Aorta (tissue), 5 donors: Measurements from ENCODE around the gene USP5. TPM values are rescaled to one million over a fixed set of nuclear protein-coding genes. Genes with fewer than 3 reads are reported as not detected.

ENCODE experiments used
- ATAC-seq: fragments of 200-7000 bp; cut with Tn5 transposase; one replicate; pipeline ENCODE4 v1.9.1; 2022; ENCODE audit warnings: moderate library complexity; ENCODE audit not compliant: low FRiP score
- DNase-seq, 2 donors: peaks; one replicate each; pipeline ENCODE4 v3.0.0-alpha.2; 2020
- H3K27ac ChIP-seq, 2 donors: one replicate each; pipeline ENCODE4 v1.5.1; 2013; ENCODE audit warnings: low read length in 2 of 2, mild to moderate bottlenecking in 2 of 2, moderate library complexity in 2 of 2, control low read depth in 1 of 2, inconsistent platforms in 1 of 2, low read depth in 1 of 2
- H3K27me3 ChIP-seq, 2 donors: one replicate each; pipeline ENCODE4 v1.6.1; 2013; ENCODE audit warnings: control low read depth in 1 of 2, low read length in 1 of 2, mild to moderate bottlenecking in 1 of 2, moderate library complexity in 1 of 2; ENCODE audit not compliant: insufficient read depth in 2 of 2, control insufficient read depth in 1 of 2
- H3K36me3 ChIP-seq, 2 donors: one replicate each; pipeline ENCODE4 v1.6.1; 2013; ENCODE audit warnings: control low read depth in 1 of 2, low read length in 1 of 2, mild to moderate bottlenecking in 1 of 2; ENCODE audit not compliant: insufficient read depth in 2 of 2, control insufficient read depth in 1 of 2
- H3K4me1 ChIP-seq, 2 donors: one replicate each; pipeline ENCODE4 v1.6.1; 2013; ENCODE audit warnings: low read length in 2 of 2, control low read depth in 1 of 2, mild to moderate bottlenecking in 1 of 2, moderate library complexity in 1 of 2; ENCODE audit not compliant: insufficient read depth in 2 of 2, control insufficient read depth in 1 of 2
- H3K4me3 ChIP-seq, 2 donors: one replicate each; pipeline ENCODE4 v1.5.1; 2013; ENCODE audit warnings: low read length in 2 of 2, control low read depth in 1 of 2, mild to moderate bottlenecking in 1 of 2
- H3K9me3 ChIP-seq: one replicate; pipeline ENCODE4 v1.6.1; 2013; ENCODE audit warnings: mild to moderate bottlenecking, low read length; ENCODE audit not compliant: control insufficient read depth
- WGBS, 2 donors: extraction: QIAGEN DNeasy Blood & Tissue Kit; methylation state at CpG; one replicate each; pipeline ENCODE4 v1.1.7; 2013; 5-methylcytosine and 5-hydroxymethylcytosine counted together
- intact Hi-C, 2 donors: fragments of 100-400 bp; cut with DNase I; formaldehyde crosslinking; loops; one replicate each; pipeline versions ENCODE4 v1.14.2 to v1.15.0; 2022
- polyA plus RNA-seq, 2 donors: library from polyadenylated mRNA; stranded (reverse); fragments of 200-250 nt; gene quantifications; one replicate each; pipeline ENCODE4 v1.2.3, GENCODE V29; 2013
- total RNA-seq, 2 donors: library from RNA; stranded (reverse); fragmentation: NEBNext Ultra II Directional; extraction: Animal tissue kit (Norgen Biotek cat#: 25700); gene quantifications; one replicate each; pipeline ENCODE4 v1.2.1, GENCODE V29; 2021
- donor health status: healthy with polysubstance abuse.
- donor health status: Bipolar disorder and iron deficiency.
- donor health status: DM: no; HTN: no; CAD: no.
- donor health status: DM: no; HTN: no; CAD: no.
- donor health status: DM: yes; HTN: yes; CAD: no.

The USP5 gene
- total and polyA plus RNA-seq, 4 donors = 26.7 to 64.6 (median 53.2) TPM

DNA sequence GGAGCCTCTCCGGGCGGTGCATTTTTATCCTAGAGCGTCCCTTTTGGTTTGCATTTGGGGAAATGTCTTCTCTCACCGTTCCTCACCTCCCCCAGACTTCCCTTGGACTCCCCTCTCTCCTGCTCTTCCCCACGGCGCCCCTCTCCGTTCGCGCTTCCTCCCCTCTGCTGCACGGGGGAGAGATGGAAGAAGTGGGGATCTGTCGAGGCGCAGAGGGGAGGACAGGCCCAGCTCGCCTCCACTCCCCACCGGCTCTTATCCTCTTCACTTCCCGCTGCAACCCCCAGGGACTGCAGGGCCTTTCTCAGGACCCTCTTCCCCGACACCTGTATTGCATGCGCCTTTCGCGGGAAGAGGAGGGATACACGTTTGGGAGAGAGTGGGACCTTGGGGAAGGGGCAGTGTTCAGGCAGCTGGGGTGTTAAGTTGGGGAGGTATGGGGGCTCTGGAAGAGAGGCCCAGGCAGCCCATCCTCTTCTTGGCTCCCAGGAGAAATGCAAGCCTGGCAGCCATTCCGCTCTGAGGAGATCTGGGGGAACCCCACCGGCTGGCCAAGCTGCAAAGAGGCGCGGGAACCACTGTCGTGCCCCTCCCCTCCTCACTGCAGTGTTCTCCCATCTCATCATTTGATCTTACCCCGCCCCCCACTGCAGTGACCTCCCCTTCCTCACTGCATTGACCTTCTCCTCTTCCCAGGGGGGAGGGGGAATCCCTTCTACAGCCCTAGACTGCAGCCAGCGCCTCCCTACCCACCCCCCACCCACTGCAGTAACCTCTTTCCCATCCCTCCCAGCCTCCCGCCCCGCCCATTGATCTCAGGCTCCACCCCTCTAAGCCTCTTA, 63.2 kb downstream of the USP5 start:
- intact Hi-C loops = loop anchor here in 1 of 2 donors (2.0 kb wide), 1 partner anchor 42 kb away; the partner anchor contains the start of gene SPSB2
- DNase-seq (peak; percentile 43 to 76), ATAC-seq (no peak)
- 32 to 34% methylated on average over 28 to 29 of the region's 29 CpGs for WGBS, 2 donors
- Histone ChIP-seq H3K4me3 (peak overlapping the region; percentile 61 to 89), H3K27ac (peak overlapping the region in 1 of 2 donors; percentile 46), H3K4me1 (no peaks in the 10 kb centered on the region), H3K36me3 (no peaks in the 10 kb centered on the region), H3K9me3 (no peaks in the 10 kb centered on the region), H3K27me3 (no peaks in the 10 kb centered on the region)

DNA sequence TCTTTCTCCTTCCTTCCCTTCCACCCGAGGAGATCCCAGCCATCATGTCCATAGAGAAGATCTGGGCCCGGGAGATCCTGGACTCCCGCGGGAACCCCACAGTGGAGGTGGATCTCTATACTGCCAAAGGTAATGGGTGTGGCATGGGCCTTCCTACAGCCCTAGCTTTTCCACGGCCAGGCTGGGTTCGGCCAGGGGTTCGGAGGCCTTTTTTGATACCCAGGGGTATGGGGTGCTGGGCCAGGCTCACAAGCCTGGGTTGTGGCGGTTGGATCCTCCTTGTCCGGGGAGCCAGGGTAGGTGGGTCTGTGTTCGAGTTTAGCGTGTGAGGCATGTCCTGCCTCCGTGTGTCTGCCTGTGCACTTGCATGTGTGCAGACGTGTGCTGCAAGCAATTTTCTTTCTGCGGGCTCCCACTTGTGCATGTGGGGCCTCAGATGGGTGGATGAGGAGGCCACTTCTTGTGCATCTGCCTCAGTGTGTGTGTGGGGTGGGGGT, 63.9 kb downstream of the USP5 start:
- H3K27ac ChIP-seq = no peak overlapping the region
- H3K27me3 ChIP-seq = no peaks in the 10 kb centered on the region
- 81 to 82% methylated on average over 14 of the region's 14 CpGs for WGBS, 2 donors
- no peaks in the 10 kb centered on the region for H3K9me3 ChIP-seq
- no peaks in the 10 kb centered on the region for H3K4me1 ChIP-seq
- no peak for ATAC-seq
- no peaks in the 10 kb centered on the region for H3K36me3 ChIP-seq
- intact Hi-C loops = loop anchor here in 1 of 2 donors (2.0 kb wide), 1 partner anchor 43 kb away; the partner anchor contains the start of gene SPSB2
- H3K4me3 ChIP-seq = no peak overlapping the region
- DNase-seq = peak; percentile 61 to 73

Other genes starting within 250 kb of the USP5 start
- gene CHD4, start 244.8 kb upstream of the USP5 start, total RNA-seq = 100 to 1,000 TPM; 174 to 195 TPM
- 100 to 1,000 TPM in 1 of 2 donors, 10 to 100 TPM in 1; 73.1 to 110 TPM for gene CHD4, start 244.8 kb upstream of the USP5 start, polyA plus RNA-seq
- gene LPAR5, start 216.2 kb upstream of the USP5 start, total RNA-seq = 1 to 10 TPM; 2.5 to 3.7 TPM
- under 1 TPM; 0.51 to 0.88 TPM for gene LPAR5, start 216.2 kb upstream of the USP5 start, polyA plus RNA-seq
- 1 to 10 TPM; 1.8 to 5.2 TPM for gene ACRBP, start 204.7 kb upstream of the USP5 start, total RNA-seq
- gene ACRBP, start 204.7 kb upstream of the USP5 start, polyA plus RNA-seq = under 1 TPM in 1 of 2 donors, not detected in 1; 0.25 TPM
- gene ING4, start 189.0 kb upstream of the USP5 start, total RNA-seq = 10 to 100 TPM; 19.7 to 43.3 TPM
- gene ING4, start 189.0 kb upstream of the USP5 start, polyA plus RNA-seq = 10 to 100 TPM; 45.3 to 63.7 TPM
- gene ZNF384, start 162.8 kb upstream of the USP5 start, total RNA-seq = 10 to 100 TPM; 54.4 to 66.7 TPM
- 10 to 100 TPM; 23.2 to 49.3 TPM for gene ZNF384, start 162.8 kb upstream of the USP5 start, polyA plus RNA-seq
- gene PIANP, start 151.3 kb upstream of the USP5 start, total RNA-seq = 10 to 100 TPM in 1 of 2 donors, 1 to 10 TPM in 1; 1.2 to 10.7 TPM
- 1 to 10 TPM; 4.3 to 7.5 TPM for gene PIANP, start 151.3 kb upstream of the USP5 start, polyA plus RNA-seq
- gene COPS7A, start 128.1 kb upstream of the USP5 start, total RNA-seq = 10 to 100 TPM; 47.0 to 50.1 TPM
- 10 to 100 TPM; 43.8 to 70.5 TPM for gene COPS7A, start 128.1 kb upstream of the USP5 start, polyA plus RNA-seq
- gene MLF2, start 99.0 kb upstream of the USP5 start, total RNA-seq = 100 to 1,000 TPM; 110 to 144 TPM
- 100 to 1,000 TPM; 134 to 141 TPM for gene MLF2, start 99.0 kb upstream of the USP5 start, polyA plus RNA-seq
- 100 to 1,000 TPM; 358 to 396 TPM for gene PTMS, start 85.8 kb upstream of the USP5 start, total RNA-seq
- 100 to 1,000 TPM; 549 to 584 TPM for gene PTMS, start 85.8 kb upstream of the USP5 start, polyA plus RNA-seq
- gene LAG3, start 79.6 kb upstream of the USP5 start, total RNA-seq = 1 to 10 TPM; 1.2 to 1.8 TPM
- 1 to 10 TPM in 1 of 2 donors, under 1 TPM in 1; 0.25 to 2.4 TPM for gene LAG3, start 79.6 kb upstream of the USP5 start, polyA plus RNA-seq
- gene CD4, start 62.6 kb upstream of the USP5 start, total RNA-seq = 10 to 100 TPM; 20.1 to 40.6 TPM
- 10 to 100 TPM in 1 of 2 donors, 1 to 10 TPM in 1; 2.1 to 14.3 TPM for gene CD4, start 62.6 kb upstream of the USP5 start, polyA plus RNA-seq
- 10 to 100 TPM in 1 of 2 donors, 1 to 10 TPM in 1; 4.4 to 16.6 TPM for gene GPR162, start 30.3 kb upstream of the USP5 start, total RNA-seq
- 10 to 100 TPM in 1 of 2 donors, 1 to 10 TPM in 1; 6.0 to 17.2 TPM for gene GPR162, start 30.3 kb upstream of the USP5 start, polyA plus RNA-seq
- gene P3H3, start 23.7 kb upstream of the USP5 start, total RNA-seq = 10 to 100 TPM; 43.5 to 66.3 TPM
- gene P3H3, start 23.7 kb upstream of the USP5 start, polyA plus RNA-seq = 10 to 100 TPM; 23.4 to 93.3 TPM
- gene GNB3, start 11.2 kb upstream of the USP5 start, total RNA-seq = 10 to 100 TPM in 1 of 2 donors, 1 to 10 TPM in 1; 8.2 to 13.7 TPM
- 10 to 100 TPM in 1 of 2 donors, 1 to 10 TPM in 1; 6.0 to 32.9 TPM for gene GNB3, start 11.2 kb upstream of the USP5 start, polyA plus RNA-seq
- gene CDCA3, start 864 bp upstream of the USP5 start, total RNA-seq = 1 to 10 TPM in 1 of 2 donors, under 1 TPM in 1; 0.42 to 2.1 TPM
- 10 to 100 TPM in 1 of 2 donors, 1 to 10 TPM in 1; 3.6 to 12.6 TPM for gene CDCA3, start 864 bp upstream of the USP5 start, polyA plus RNA-seq
- gene TPI1, start 15.4 kb downstream of the USP5 start, total RNA-seq = 100 to 1,000 TPM; 317 TPM
- 100 to 1,000 TPM; 310 to 314 TPM for gene TPI1, start 15.4 kb downstream of the USP5 start, polyA plus RNA-seq
- 10 to 100 TPM in 1 of 2 donors, 1 to 10 TPM in 1; 4.2 to 10.2 TPM for gene SPSB2, start 21.2 kb downstream of the USP5 start, total RNA-seq
- gene SPSB2, start 21.2 kb downstream of the USP5 start, polyA plus RNA-seq = 10 to 100 TPM; 11.1 to 14.3 TPM
- 10 to 100 TPM in 1 of 2 donors, 1 to 10 TPM in 1; 5.3 to 11.2 TPM for gene LRRC23, start 52.7 kb downstream of the USP5 start, total RNA-seq
- 10 to 100 TPM; 16.8 to 20.8 TPM for gene LRRC23, start 52.7 kb downstream of the USP5 start, polyA plus RNA-seq
- 10 to 100 TPM; 59.0 to 79.5 TPM for gene ENO2, start 62.4 kb downstream of the USP5 start, total RNA-seq
- 100 to 1,000 TPM in 1 of 2 donors, 10 to 100 TPM in 1; 14.7 to 116 TPM for gene ENO2, start 62.4 kb downstream of the USP5 start, polyA plus RNA-seq
- gene ATN1, start 75.8 kb downstream of the USP5 start, total RNA-seq = 100 to 1,000 TPM; 138 to 146 TPM
- 100 to 1,000 TPM in 1 of 2 donors, 10 to 100 TPM in 1; 22.7 to 149 TPM for gene ATN1, start 75.8 kb downstream of the USP5 start, polyA plus RNA-seq
- gene RNU7-1, start 91.7 kb downstream of the USP5 start, total RNA-seq = not detected
- not detected for gene RNU7-1, start 91.7 kb downstream of the USP5 start, polyA plus RNA-seq
- 100 to 1,000 TPM; 197 to 233 TPM for gene C12orf57, start 91.9 kb downstream of the USP5 start, total RNA-seq
- gene C12orf57, start 91.9 kb downstream of the USP5 start, polyA plus RNA-seq = 1,000 to 10,000 TPM in 1 of 2 donors, 100 to 1,000 TPM in 1; 849 to 1,017 TPM
- 10 to 100 TPM; 29.8 to 42.3 TPM for gene PTPN6, start 99.2 kb downstream of the USP5 start, total RNA-seq
- gene PTPN6, start 99.2 kb downstream of the USP5 start, polyA plus RNA-seq = 10 to 100 TPM; 10.1 to 25.7 TPM
- gene PHB2, start 118.5 kb downstream of the USP5 start, total RNA-seq = 100 to 1,000 TPM in 1 of 2 donors, 10 to 100 TPM in 1; 97.9 to 117 TPM
- 100 to 1,000 TPM; 105 to 139 TPM for gene PHB2, start 118.5 kb downstream of the USP5 start, polyA plus RNA-seq
- gene EMG1, start 118.8 kb downstream of the USP5 start, total RNA-seq = 10 to 100 TPM; 30.2 to 31.6 TPM
- 10 to 100 TPM; 15.4 to 24.4 TPM for gene EMG1, start 118.8 kb downstream of the USP5 start, polyA plus RNA-seq
- 10 to 100 TPM; 28.8 to 33.2 TPM for gene LPCAT3, start 166.3 kb downstream of the USP5 start, total RNA-seq
- 10 to 100 TPM; 10.1 to 27.3 TPM for gene LPCAT3, start 166.3 kb downstream of the USP5 start, polyA plus RNA-seq
- gene C1S, start 208.6 kb downstream of the USP5 start, total RNA-seq = 1,000 to 10,000 TPM in 1 of 2 donors, 100 to 1,000 TPM in 1; 490 to 1,087 TPM
- gene C1S, start 208.6 kb downstream of the USP5 start, polyA plus RNA-seq = 100 to 1,000 TPM; 141 to 687 TPM
- gene C1R, start 240.3 kb downstream of the USP5 start, total RNA-seq = 1,000 to 10,000 TPM in 1 of 2 donors, 100 to 1,000 TPM in 1; 769 to 1,570 TPM
- gene C1R, start 240.3 kb downstream of the USP5 start, polyA plus RNA-seq = 1,000 to 10,000 TPM in 1 of 2 donors, 100 to 1,000 TPM in 1; 148 to 1,159 TPM